ENCODE measurements around the gene PDGFB. TPM values are rescaled to one million over a fixed set of nuclear protein-coding genes. Genes with fewer than 3 reads are reported as not detected.
A peak's percentile ranks its signal among the peaks of the same experiment; 100 is the strongest.

The PDGFB gene
- total and polyA plus RNA-seq, 9 of the 15 experiments (the other 6 are each of a cell fraction or from before 2014, with no cell fraction given) = 0.07 to 4.0 (median 0.48) TPM; not detected in 1

- Histone ChIP-seq H3K4me3 (no peak overlapping the region), H3K27ac (ENCODE audit: extremely low read depth, low read depth, low read length) (no peak overlapping the region), H3K36me3 (ENCODE audit: control insufficient read depth, insufficient read depth, low read length) (no peaks in the 10 kb centered on the region), H4K20me1 (replicated peaks; ENCODE audit: control insufficient read depth, insufficient read depth, low read length) (peaks cover 4% of the 10 kb centered on the region; the same call in 1 of the 2 replicates), H3K27me3 (ENCODE audit: control insufficient read depth in 2 of 2, insufficient read depth in 2 of 2, low read length in 2 of 2) (no peaks in the 10 kb centered on the region), H3K9me1 (ENCODE audit: control insufficient read depth, insufficient read depth, low read length) (no peaks in the 10 kb centered on the region), H3K9ac (ENCODE audit: insufficient read depth in 1 of 2, low read depth in 2 of 2, low read length in 2 of 2) (peak overlapping the region in 1 of 2 experiments; percentile 56; a peak in 2 of 4 replicates), H3K79me2 (ENCODE audit: control insufficient read depth, insufficient read depth, low read length) (no peaks in the 10 kb centered on the region), H3K4me2 (ENCODE audit: insufficient read depth, low read length) (peak overlapping the region; percentile 51), H3K9me3 (replicated peaks; ENCODE audit: control insufficient read depth, insufficient read depth, low read depth, low read length) (no peaks in the 10 kb centered on the region), H3K4me1 (replicated peaks in 1 of 2; ENCODE audit: control insufficient read depth in 2 of 2, insufficient read depth in 2 of 2, low read length in 2 of 2) (peaks cover 25 to 58% of the 10 kb centered on the region in 2 experiments; a peak in 4 of 5 replicates), H2AFZ (ENCODE audit: low read depth, low read length) (peak overlapping the region; percentile 79)
- BruUV-seq (replicated peaks) = no TSS peak
- DNase-seq (ENCODE audit: extremely low read depth in 1 of 4, low spot score in 3 of 4) = peak in 3 of 4 experiments; percentile 35 to 77 (median 63)
- in situ Hi-C loops (cut with MboI) (no loop called here), intact Hi-C loops (cut with micrococcal nuclease) (no loop called here)
- 12% methylated on average over 28 of the region's 37 CpGs for WGBS (ENCODE audit: insufficient coverage, low coverage, missing lambda C conversion rate)
- peak; percentile 70 for FAIRE-seq
- ChIA-PET POLR2A (interaction anchor here (0.7 to 1.1 kb wide), 3 partner anchors 10 to 75 kb away, joined by 3 to 4 read pairs (median 3); no protein-coding TSS in a partner anchor), CTCF (ENCODE audit: low intra/inter-chr PET ratio) (no interaction called here)
- peak; percentile 65 for ATAC-seq
- TF ChIP-seq MNT (conservative IDR thresholded peaks at IDR 0.05) = peak; percentile 71 to 74
- TF ChIP-seq ZNF695 (CRISPR knock-in tag; IDR thresholded peaks at IDR 0.05) = no peak
- TF ChIP-seq NFIC (IDR thresholded peaks at IDR 0.05) = peak; percentile 98
- TF ChIP-seq BHLHE40 (IDR thresholded peaks at IDR 0.05; ENCODE audit: low read length) = peak; percentile 86
- no peak for TF ChIP-seq FIP1L1 (IDR thresholded peaks at IDR 0.05; ENCODE audit: low read depth, low read length, poor library complexity, severe bottlenecking)
- peak; percentile 47; the same call in 1 of the 2 replicates for TF ChIP-seq ZBTB7A (IDR thresholded peaks at IDR 0.05; ENCODE audit: borderline replicate concordance, control insufficient read depth, low read depth, low read length)
- peak in 1 of 2 experiments; percentile 20 for TF ChIP-seq E2F6 (IDR thresholded peaks at IDR 0.05; ENCODE audit: borderline replicate concordance in 1 of 2, extremely low read depth in 1 of 2, insufficient read depth in 1 of 2, insufficient read length in 1 of 2, low read depth in 1 of 2, low read length in 1 of 2, poor library complexity in 1 of 2, severe bottlenecking in 1 of 2)
- TF ChIP-seq USF1 (CRISPR knock-in tag; IDR thresholded peaks at IDR 0.05) = peak; percentile 34; the same call in 1 of the 2 replicates
- TF ChIP-seq TCF15 (CRISPR knock-in tag; IDR thresholded peaks at IDR 0.05) = no peak
- peak; percentile 35; the same call in 1 of the 2 replicates for TF ChIP-seq KLF16 (IDR thresholded peaks at IDR 0.05)
- TF ChIP-seq SREBF2 (CRISPR knock-in tag; IDR thresholded peaks at IDR 0.05) = no peak
- peak; percentile 92; the same call in 1 of the 2 replicates for TF ChIP-seq ESRRA (IDR thresholded peaks at IDR 0.05; ENCODE audit: borderline replicate concordance, low read depth)
- peak; percentile 45; the same call in 1 of the 2 replicates for TF ChIP-seq RNF2 (IDR thresholded peaks at IDR 0.05)
- TF ChIP-seq CREB3L1 (IDR thresholded peaks at IDR 0.05; ENCODE audit: borderline replicate concordance, low read depth) = 0 out of 2 replicates have a peak, but pooled peaks have one; percentile 18
Measured at GRCh38 chr22:39236321-39237317, 8.2 kb downstream of the PDGFB start.

All from K562 (cell line).